ENCODE results near the gene UCHL1. TPM values are rescaled to one million over a fixed set of nuclear protein-coding genes. Genes with fewer than 3 reads are reported as not detected.

Gene UCHL1
- total RNA-seq, result 7.2 TPM
- long read RNA-seq, partial matches to known transcripts, result 1 of 2 reads
- long read RNA-seq, other reads (novel, unspliced or antisense), result 0 of 2 reads

- TF ChIP-seq, protein P1, sequence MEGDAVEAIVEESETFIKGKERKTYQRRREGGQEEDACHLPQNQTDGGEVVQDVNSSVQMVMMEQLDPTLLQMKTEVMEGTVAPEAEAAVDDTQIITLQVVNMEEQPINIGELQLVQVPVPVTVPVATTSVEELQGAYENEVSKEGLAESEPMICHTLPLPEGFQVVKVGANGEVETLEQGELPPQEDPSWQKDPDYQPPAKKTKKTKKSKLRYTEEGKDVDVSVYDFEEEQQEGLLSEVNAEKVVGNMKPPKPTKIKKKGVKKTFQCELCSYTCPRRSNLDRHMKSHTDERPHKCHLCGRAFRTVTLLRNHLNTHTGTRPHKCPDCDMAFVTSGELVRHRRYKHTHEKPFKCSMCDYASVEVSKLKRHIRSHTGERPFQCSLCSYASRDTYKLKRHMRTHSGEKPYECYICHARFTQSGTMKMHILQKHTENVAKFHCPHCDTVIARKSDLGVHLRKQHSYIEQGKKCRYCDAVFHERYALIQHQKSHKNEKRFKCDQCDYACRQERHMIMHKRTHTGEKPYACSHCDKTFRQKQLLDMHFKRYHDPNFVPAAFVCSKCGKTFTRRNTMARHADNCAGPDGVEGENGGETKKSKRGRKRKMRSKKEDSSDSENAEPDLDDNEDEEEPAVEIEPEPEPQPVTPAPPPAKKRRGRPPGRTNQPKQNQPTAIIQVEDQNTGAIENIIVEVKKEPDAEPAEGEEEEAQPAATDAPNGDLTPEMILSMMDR (IDR thresholded peaks at IDR 0.05), result no peak
- DNase-seq, result no peak
- intact Hi-C loops (cut with DNase I), result no loop called here
- Histone ChIP-seq H3K9me3 (no peaks in the 10 kb centered on the region), H3K36me3 (no peaks in the 10 kb centered on the region), H3K4me3 (peak within 1 kb of the TSS; percentile 54), H3K27ac (no peak within 1 kb of the TSS), H3K27me3 (peaks cover 34% of the 10 kb centered on the region), H3K4me1 (peaks cover 16% of the 10 kb centered on the region)
- ATAC-seq, result peak; percentile 48
Measured at GRCh38 chr4:41256740-41257256, at the start of gene UCHL1. TSS of gene UCHL1 (plus strand) at chr4:41256928. CDS start at chr4:41256977, 49 bp downstream.

GRCh38 chr4:41207291-41207831 is 49.4 kb upstream of the UCHL1 start:
- no peak for DNase-seq
- no peak for ATAC-seq
- no peaks in the 10 kb centered on the region for H3K9me3 ChIP-seq
- no peaks in the 10 kb centered on the region for H3K27me3 ChIP-seq
- H3K27ac ChIP-seq, result no peak overlapping the region
- TF ChIP-seq, protein P1 (IDR thresholded peaks at IDR 0.05), result no peak
- no peaks in the 10 kb centered on the region for H3K36me3 ChIP-seq
- H3K4me1 ChIP-seq, result peaks cover 48% of the 10 kb centered on the region
- intact Hi-C loops (cut with DNase I), result no loop called here
- H3K4me3 ChIP-seq, result no peak overlapping the region

- H3K4me3 ChIP-seq, result no peak overlapping the region
Measured at GRCh38 chr4:41209187-41209586, 47.5 kb upstream of the UCHL1 start.

GRCh38 chr4:41209901-41210300 is 46.8 kb upstream of the UCHL1 start:
- Histone ChIP-seq H3K36me3 (no peaks in the 10 kb centered on the region), H3K27me3 (no peaks in the 10 kb centered on the region), H3K27ac (no peak overlapping the region), H3K9me3 (no peaks in the 10 kb centered on the region), H3K4me1 (peaks cover 26% of the 10 kb centered on the region), H3K4me3 (no peak overlapping the region)
- no peak for DNase-seq
- intact Hi-C loops (cut with DNase I), result loop anchor here (5.0 to 10.0 kb wide), 2 partner anchors 235 to 283 kb away; no protein-coding TSS in a partner anchor
- ATAC-seq, result no peak
- TF ChIP-seq, protein P1 (IDR thresholded peaks at IDR 0.05), result no peak

More at GRCh38 chr4:41209187-41209586, 47.5 kb upstream of the UCHL1 start:
- H3K9me3 ChIP-seq, result no peaks in the 10 kb centered on the region
- TF ChIP-seq, protein P1 (IDR thresholded peaks at IDR 0.05), result no peak
- no peak overlapping the region for H3K27ac ChIP-seq
- DNase-seq (no peak), ATAC-seq (no peak)
- H3K27me3 ChIP-seq, result no peaks in the 10 kb centered on the region
- H3K36me3 ChIP-seq, result no peaks in the 10 kb centered on the region
- peaks cover 32% of the 10 kb centered on the region for H3K4me1 ChIP-seq
- intact Hi-C loops (cut with DNase I), result no loop called here

- Histone ChIP-seq H3K36me3 (no peaks in the 10 kb centered on the region), H3K27me3 (no peaks in the 10 kb centered on the region), H3K27ac (no peak overlapping the region), H3K4me1 (peaks cover 23% of the 10 kb centered on the region), H3K4me3 (peak overlapping the region; percentile 94), H3K9me3 (no peaks in the 10 kb centered on the region)
- TF ChIP-seq, protein P1 (IDR thresholded peaks at IDR 0.05), result no peak
- intact Hi-C loops (cut with DNase I), result loop anchor here (5.0 to 10.0 kb wide), 2 partner anchors 237 to 285 kb away; no protein-coding TSS in a partner anchor
- ATAC-seq (no peak), DNase-seq (no peak)
Measured at GRCh38 chr4:41211951-41212615, 44.6 kb upstream of the UCHL1 start.
